ENCODE data around the gene TSSK6.

DNA sequence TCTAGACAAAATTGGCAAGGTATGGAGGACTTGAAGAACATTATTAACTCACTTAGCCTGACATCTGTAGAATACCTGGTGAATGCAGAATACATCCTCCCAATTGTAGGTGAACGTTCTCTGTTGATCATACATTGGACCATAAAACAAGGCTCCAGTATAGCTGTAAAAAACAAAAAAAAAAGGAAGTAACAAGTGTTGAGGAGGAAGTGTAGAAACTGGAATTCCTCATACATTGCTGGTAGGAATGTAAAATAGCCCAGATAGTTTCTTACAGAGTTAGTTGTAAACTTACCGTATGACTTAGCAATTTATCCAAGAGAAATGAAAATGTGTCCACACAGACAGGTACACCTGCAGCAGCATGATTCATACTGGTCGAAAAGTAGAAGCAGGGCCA, 44.8 kb downstream of the TSSK6 start:
- TF ChIP-seq EZH2 (IDR thresholded peaks at IDR 0.05; ENCODE audit: insufficient read depth, poor library complexity, severe bottlenecking) (no peak), EZH2phosphoT487 (IDR thresholded peaks at IDR 0.05; ENCODE audit: insufficient read depth, low read depth) (no peak)

Measured in GM23248 (cell line).